Prostate gland (tissue), 2 donors: Measurements from ENCODE around the gene CDR2.

Source experiments
- CTCF ChIP-seq, 4 experiments: fragments of 200-600 bp in 2 of 4; fragments of 450-650 bp in 2 of 4; sonication (generic) in 2 of 4; IDR thresholded peaks; 1 replicate in 3 of 4; 2 replicates in 1 of 4; pipeline ENCODE4 v1.5.1; 2016 to 2019; ENCODE audit warnings: antibody characterized with exemption in 4 of 4, mild to moderate bottlenecking in 2 of 4, moderate library complexity in 2 of 4
- POLR2A ChIP-seq: fragments of 450-650 bp; IDR thresholded peaks from one replicate; pipeline ENCODE4 v1.6.1; 2016; ENCODE audit warnings: antibody characterized with exemption, mild to moderate bottlenecking

- no peak for TF ChIP-seq CTCF (IDR thresholded peaks at IDR 0.05)
- TF ChIP-seq POLR2A: no peak
Observed at GRCh38 chr16:22375117-22375962, 921 bp upstream of the CDR2 start.
